Breast epithelium (tissue), 3 donors: Measurements from ENCODE around the gene VSIG10L2.

ENCODE experiments used
- CTCF ChIP-seq, 3 donors: fragments of 450-650 bp; IDR thresholded peaks; one replicate each; pipeline ENCODE4 v1.5.1; 2016 to 2017; ENCODE audit warnings: antibody characterized with exemption in 3 of 3, mild to moderate bottlenecking in 3 of 3, moderate library complexity in 3 of 3
- POLR2AphosphoS5 ChIP-seq, 3 donors: sonication (generic); formaldehyde crosslinking; IDR thresholded peaks; one replicate each; pipeline ENCODE4 v1.6.1; 2017; ENCODE audit warnings: antibody characterized with exemption in 3 of 3

DNA sequence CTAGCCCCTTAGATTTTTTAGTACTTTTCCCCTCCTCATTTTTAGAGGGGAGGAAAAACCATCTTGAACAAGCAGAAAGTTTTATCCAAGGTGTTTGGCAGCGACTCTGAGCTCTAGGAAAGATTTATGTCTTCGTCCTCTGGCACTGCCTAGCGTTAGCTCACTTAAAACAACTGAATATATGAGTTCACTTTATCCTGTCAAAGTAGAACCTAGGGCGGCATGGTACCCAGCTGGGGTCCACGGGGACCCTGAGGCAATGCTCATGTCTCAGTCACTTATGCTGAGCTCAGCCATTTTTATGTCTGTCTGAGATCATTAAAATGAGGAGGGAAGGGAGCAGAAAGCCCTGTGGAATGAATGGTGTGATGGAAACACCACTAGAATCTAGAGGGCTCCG, 14.2 kb upstream of the VSIG10L2 start:
- TF ChIP-seq CTCF (IDR thresholded peaks at IDR 0.05) (no peak), POLR2AphosphoS5 (IDR thresholded peaks at IDR 0.05) (no peak)
